HG03442 (cell line): Measurements from ENCODE around the gene PLEKHA8.
A peak's percentile ranks its signal among the peaks of the same experiment; 100 is the strongest.
"Not testable (repeated sequence)": the region's sequence is repeated elsewhere in the genome, so short reads cannot be mapped to it uniquely, and the experiment has no call there.

ENCODE experiments used
- ATAC-seq: cut with Tn5 transposase; IDR thresholded peaks from one replicate; pipeline ENCODE4 v1.9.1; 2021; ENCODE audit warnings: mild to moderate bottlenecking, moderate library complexity; ENCODE audit not compliant: unreplicated experiment

The PLEKHA8 gene

DNA sequence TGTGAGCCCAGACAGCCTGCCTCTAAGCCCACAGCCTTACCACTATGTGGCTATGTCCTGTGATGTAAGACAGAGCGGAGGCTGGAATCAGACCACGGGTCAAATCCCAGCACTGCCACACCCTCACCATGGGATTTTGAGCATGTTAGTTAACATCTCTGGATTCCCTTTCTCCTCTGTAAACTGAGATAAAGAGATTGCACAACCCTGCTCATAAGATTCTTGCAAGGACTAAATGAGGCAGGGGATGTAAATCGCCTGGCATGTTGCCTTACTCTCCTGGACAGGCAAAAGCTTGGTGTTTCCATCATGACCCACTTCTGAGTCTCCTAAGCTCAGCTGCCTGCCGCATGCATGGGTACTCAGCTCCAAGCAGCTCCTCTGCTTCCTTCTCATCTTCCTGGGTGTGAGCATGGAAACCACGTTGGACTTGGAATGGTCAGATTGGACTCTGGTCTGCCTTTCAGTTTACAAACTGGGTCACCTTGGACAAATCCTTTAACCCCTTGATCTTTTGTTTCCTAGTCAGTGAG, 65.3 kb downstream of the PLEKHA8 start:
- ATAC-seq: no peak

- not testable (repeated sequence) for ATAC-seq
Measured at GRCh38 chr7:30098599-30098998, 70.4 kb downstream of the PLEKHA8 start.

GRCh38 chr7:30102281-30102680, 74.1 kb downstream of the PLEKHA8 start:
- ATAC-seq: no peak

DNA sequence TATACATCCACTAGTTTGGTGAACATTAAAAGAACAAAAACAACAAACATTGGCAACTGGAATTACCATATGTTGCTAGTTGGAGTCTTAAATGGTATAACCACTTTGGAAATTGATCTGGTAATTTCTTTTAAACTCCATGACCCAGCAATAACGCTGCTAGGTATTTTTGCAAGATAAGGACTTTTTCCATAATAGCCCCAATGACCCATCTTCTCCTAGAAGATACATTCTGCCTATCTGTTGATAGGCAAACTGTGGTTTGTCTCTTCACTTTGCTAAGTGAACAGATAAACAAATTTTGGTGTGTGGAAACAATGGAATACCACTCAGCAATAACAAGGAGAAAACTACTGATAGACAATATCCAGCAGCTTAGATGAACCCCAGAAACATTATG, 75.9 kb downstream of the PLEKHA8 start:
- no peak for ATAC-seq

- no peak for ATAC-seq
Measured at GRCh38 chr7:30112103-30112713, 84.0 kb downstream of the PLEKHA8 start.

GRCh38 chr7:30113144-30113543, 84.9 kb downstream of the PLEKHA8 start:
- ATAC-seq: no peak

- no peak for ATAC-seq
Measured at GRCh38 chr7:30114536-30115238, 86.5 kb downstream of the PLEKHA8 start.

- no peak for ATAC-seq
Measured at GRCh38 chr7:30115709-30116297, 87.6 kb downstream of the PLEKHA8 start.

DNA sequence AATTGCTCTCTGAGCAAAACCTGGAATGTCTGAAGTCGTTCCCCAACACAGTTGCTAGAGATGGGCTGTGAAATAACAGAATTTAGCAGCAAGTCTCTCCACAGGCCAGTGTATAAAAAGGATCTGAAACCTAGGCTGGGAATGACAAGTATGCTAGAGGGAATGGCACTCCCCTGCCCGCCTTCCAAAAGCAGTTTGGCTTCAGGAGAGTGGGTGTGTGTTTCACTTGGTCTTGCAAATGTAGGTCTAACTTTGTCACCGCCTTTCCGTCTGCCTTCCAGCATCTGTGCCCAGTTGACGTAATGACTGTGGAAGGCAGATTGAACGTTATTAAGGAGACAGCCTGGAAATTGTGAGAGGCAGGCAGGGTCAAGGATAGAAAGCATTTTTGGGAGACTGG, 88.6 kb downstream of the PLEKHA8 start:
- no peak for ATAC-seq

DNA sequence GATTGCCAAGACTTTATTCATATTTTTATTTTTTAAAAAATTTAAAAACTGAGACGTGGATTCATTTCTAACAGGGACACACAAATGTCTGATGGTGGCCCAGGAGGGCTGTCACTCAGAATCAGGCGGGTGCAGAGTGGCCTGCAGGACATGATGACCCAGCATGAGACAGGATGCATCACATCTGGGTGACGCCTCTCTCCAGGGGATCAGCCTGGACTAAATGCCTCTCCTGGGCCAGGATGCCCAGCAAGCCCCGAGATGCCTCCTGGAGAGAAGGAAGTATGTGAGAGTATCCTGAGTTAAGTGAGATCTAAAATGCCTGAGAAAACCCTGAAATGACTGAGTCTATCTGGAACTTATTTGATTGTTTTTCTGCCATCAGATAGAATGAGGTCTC, 89.7 kb downstream of the PLEKHA8 start:
- no peak for ATAC-seq

GRCh38 chr7:30119890-30120577, 91.8 kb downstream of the PLEKHA8 start:
- ATAC-seq: no peak

DNA sequence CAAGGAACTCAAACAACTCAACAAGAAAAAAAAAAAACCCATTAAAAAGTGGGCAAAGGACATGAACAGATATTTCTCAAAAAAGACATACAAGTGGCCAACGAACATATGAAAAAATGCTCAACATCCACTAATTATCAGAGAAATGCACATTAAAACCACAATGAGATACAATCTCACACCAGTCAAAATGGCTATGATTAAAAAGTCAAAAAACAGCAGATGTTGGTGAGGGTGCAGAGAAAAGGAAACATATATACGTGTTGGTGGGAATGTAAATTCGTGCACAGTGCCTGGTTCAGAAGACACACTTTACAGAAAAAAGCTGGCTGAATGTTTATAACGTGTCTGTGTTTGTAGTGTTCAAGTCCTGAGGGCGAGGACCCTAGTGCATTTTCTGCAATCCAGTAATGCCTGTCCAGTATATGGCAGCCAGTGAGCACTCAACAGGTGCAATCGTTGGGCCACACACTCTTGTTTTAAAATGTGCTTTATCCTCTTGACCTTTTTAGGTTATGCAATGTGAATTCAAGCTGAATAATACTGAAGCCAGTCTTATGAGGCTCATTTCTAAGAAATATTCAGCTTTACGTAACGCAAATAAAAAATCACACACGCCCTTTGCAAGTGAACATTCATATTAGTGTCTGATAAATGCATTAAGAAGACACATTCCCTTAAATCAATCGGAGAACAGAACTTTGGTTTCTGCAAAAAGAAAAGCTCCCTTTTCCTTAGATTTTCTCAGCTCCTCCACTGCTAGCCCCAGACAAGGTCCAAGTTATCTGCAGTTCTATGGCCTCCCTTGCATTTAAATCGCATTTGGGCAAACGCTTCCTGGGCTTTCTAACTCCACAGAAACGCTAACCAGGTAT, 105.8 kb downstream of the PLEKHA8 start:
- no peak for ATAC-seq

DNA sequence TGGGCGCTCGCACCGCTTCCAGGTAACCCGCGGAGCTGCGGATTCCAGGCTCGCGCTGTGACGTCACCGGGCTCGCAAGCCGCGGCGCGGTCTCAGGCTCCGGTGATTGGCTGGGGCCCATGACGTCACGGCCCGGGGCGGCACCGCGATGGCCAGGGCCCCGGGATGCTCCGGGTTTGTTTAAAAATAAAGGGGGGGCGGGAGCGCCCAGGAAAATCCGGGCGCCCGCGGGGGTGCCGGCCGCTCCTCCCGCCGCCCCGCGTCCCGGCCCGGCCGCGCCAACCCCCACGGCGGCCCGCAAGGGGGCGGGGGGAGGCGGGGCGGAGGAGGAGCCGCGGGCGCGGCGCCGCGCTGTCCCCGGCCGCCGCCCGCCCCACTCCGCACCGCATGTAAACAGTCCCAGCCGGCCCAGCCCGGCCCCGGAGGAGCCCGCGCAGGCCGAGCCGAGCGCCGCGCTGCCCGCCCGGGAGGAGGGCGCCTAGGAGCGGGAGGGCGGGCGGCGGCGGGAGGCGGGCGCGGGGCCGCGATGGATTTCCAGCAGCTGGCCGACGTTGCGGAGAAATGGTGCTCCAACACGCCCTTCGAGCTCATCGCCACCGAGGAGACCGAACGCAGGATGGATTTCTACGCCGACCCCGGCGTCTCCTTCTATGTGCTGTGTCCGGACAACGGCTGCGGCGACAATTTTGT, 106.5 kb downstream of the PLEKHA8 start, which contains the start of gene MTURN:
MTURN (plus strand) TSS at position 376 of the 690 bp plus-strand sequence; CDS start at position 527, 151 bp downstream.
- ATAC-seq: peak; percentile 81

DNA sequence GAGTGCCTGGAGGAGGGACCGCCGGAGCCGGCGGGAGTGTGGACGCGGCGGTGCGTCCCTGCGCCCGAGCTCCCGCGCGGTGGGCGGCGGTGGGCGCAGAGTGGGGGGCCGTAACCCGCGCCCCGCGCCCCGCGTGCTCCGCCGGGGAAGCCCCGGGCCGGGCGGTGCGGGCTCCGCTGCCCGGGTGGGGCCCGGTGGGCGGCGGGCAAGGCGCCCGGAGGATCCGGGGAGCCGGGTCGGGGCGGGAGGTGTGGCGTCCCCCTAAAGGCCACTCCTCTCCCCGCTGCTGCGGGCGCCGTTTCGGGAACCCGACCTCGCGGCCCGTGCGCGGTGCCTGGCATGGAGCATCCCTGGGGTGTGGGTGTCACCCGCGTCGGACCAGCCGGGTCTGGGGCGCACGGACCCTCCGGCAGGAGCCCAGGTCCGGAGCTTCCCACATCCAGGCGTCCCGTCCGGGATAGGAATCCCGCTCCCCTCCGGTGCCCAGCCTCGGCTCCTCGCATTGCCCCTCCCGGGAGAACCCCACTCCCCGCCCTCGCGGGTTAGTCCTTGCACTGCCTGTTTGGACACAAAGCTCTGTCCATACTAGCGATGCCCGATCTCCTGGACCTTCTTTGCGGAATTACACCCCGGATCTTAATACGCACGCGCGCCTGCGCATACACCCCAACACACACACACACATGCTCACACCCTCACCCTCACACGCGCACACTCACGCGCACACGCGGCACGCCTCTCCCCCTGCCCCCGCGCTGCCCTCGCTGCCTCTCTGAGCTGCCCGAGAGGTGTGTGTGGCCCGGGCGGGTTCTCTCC, 107.3 kb downstream of the PLEKHA8 start:
- peak; percentile 16 for ATAC-seq

DNA sequence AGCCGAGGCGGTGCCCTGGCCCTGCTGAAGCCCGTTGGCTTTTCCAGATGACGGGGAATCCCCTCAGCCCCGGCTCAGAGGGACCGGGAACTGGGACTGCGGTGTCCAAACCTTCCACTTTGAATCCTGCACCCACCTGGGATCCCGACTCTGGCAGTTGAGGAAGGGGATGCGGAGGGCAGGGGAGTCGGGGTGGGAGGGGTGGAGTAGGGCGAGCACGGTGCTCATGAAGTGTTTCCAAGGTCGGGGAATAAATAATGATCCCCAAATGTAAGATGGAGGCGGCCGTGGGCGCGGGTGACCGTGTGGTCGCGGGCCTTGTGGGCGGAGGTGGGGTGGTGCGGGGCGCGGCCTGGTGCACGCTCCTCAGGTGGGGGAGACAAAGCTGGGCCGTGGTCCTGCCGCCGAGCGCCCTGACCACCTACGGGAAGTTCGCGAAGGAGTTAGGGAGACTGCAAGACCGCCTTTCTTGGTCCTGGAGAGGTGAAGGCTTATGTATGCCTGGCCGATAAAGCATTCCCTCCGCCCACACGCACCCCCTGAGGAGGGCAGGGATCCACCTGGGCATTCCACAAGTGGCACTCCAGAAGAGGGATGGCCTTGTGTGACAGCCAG, 108.0 kb downstream of the PLEKHA8 start:
- no peak for ATAC-seq

GRCh38 chr7:30136743-30137485, 108.7 kb downstream of the PLEKHA8 start:
- ATAC-seq: no peak

DNA sequence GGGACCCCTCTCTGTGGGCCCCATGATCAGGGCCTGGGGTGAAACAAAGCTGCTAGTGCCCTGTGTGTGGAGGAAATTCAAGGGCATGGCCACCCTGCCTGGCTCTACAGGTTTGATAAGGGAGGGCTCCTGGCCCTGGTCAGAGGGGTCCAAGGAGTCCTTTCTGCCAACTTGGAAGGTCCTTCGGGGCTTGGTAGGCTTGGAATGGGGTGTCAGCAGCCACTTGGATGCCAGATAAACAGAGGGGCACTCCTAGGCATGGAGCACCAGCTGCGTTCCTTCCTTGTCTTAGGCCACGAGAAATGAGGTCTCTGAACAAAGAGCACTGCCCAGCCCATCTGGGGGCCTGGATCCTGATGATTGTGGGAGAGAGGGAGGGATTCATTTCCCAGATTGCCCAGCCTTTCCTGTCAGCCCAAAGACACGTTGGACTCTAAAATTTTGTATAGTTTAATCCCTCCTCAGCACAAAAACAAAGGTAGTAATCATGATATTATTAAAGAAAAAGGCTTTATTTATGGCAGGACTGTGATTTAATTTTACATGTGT, 111.7 kb downstream of the PLEKHA8 start:
- no peak for ATAC-seq

- no peak for ATAC-seq
Measured at GRCh38 chr7:30140456-30140855, 112.2 kb downstream of the PLEKHA8 start.
